ENCODE data around the gene DLG2. TPM values are rescaled to one million over a fixed set of nuclear protein-coding genes. Genes with fewer than 3 reads are reported as not detected.

DLG2 gene
- total RNA-seq, 1 donor from 2014 or later, result 25.3 TPM

- no peak for DNase-seq (ENCODE audit: low spot score)
These were observed 2086.9 kb downstream of the DLG2 start for GRCh38 chr11:83540112-83540675.

- no peak for DNase-seq (ENCODE audit: low spot score)
These were observed 2088.9 kb downstream of the DLG2 start for GRCh38 chr11:83538286-83538685.

GRCh38 chr11:83537131-83537610 lies 2090.0 kb downstream of the DLG2 start:
- no peak for DNase-seq (ENCODE audit: low spot score)

GRCh38 chr11:83533166-83533565 lies 2094.0 kb downstream of the DLG2 start:
- DNase-seq (ENCODE audit: low spot score), result no peak

- no peak for DNase-seq (ENCODE audit: low spot score)
These were observed 2098.3 kb downstream of the DLG2 start for GRCh38 chr11:83528877-83529276.

GRCh38 chr11:83528225-83528624 lies 2098.9 kb downstream of the DLG2 start:
- no peak for DNase-seq (ENCODE audit: low spot score)

- no peak for DNase-seq (ENCODE audit: low spot score)
These were observed 2103.5 kb downstream of the DLG2 start for GRCh38 chr11:83523676-83524075.

GRCh38 chr11:83522911-83523310 lies 2104.2 kb downstream of the DLG2 start:
- no peak for DNase-seq (ENCODE audit: low spot score)

- DNase-seq (ENCODE audit: low spot score), result no peak
These were observed 2105.2 kb downstream of the DLG2 start for GRCh38 chr11:83521647-83522596.

GRCh38 chr11:83520849-83521248 lies 2106.3 kb downstream of the DLG2 start:
- DNase-seq (ENCODE audit: low spot score), result no peak

GRCh38 chr11:83511646-83512045 lies 2115.5 kb downstream of the DLG2 start:
- no peak for DNase-seq (ENCODE audit: low spot score)

- peak; percentile 9 for DNase-seq (ENCODE audit: low spot score)
These were observed 2116.3 kb downstream of the DLG2 start for GRCh38 chr11:83510530-83511460.

GRCh38 chr11:83508804-83509203 lies 2118.3 kb downstream of the DLG2 start:
- DNase-seq (ENCODE audit: low spot score), result no peak

- no peak for DNase-seq (ENCODE audit: low spot score)
These were observed 2125.1 kb downstream of the DLG2 start for GRCh38 chr11:83502041-83502440.

- DNase-seq (ENCODE audit: low spot score), result no peak
These were observed 2133.2 kb downstream of the DLG2 start for GRCh38 chr11:83493917-83494316.

- no peak for DNase-seq (ENCODE audit: low spot score)
These were observed 2134.1 kb downstream of the DLG2 start for GRCh38 chr11:83493034-83493433.

GRCh38 chr11:83483808-83484207 lies 2143.3 kb downstream of the DLG2 start:
- no peak for DNase-seq (ENCODE audit: low spot score)

- no peak for DNase-seq (ENCODE audit: low spot score)
These were observed 2146.3 kb downstream of the DLG2 start for GRCh38 chr11:83480811-83481210.

GRCh38 chr11:83480251-83480650 lies 2146.9 kb downstream of the DLG2 start:
- peak; percentile 24 for DNase-seq (ENCODE audit: low spot score)

- no peak for DNase-seq (ENCODE audit: low spot score)
These were observed 2149.4 kb downstream of the DLG2 start for GRCh38 chr11:83477772-83478171.

GRCh38 chr11:83475760-83476159 lies 2151.4 kb downstream of the DLG2 start:
- DNase-seq (ENCODE audit: low spot score), result no peak

- no peak for DNase-seq (ENCODE audit: low spot score)
These were observed 2153.4 kb downstream of the DLG2 start for GRCh38 chr11:83473743-83474142.

Measured in umbilical cord (tissue), 2 donors.